SHP77 treated with DMSO at 0.1 percent for 48 hours (cell line): Measurements from ENCODE around the gene MRPS16.
A peak's percentile ranks its signal among the peaks of the same experiment; 100 is the strongest.
"Not testable (repeated sequence)": the region's sequence is repeated elsewhere in the genome, so short reads cannot be mapped to it uniquely, and the experiment has no call there.

ENCODE experiments used
- DNase-seq: peaks from one replicate; lab custom pipeline; 2025; lab: John Stamatoyannopoulos, UW

MRPS16 gene

DNA sequence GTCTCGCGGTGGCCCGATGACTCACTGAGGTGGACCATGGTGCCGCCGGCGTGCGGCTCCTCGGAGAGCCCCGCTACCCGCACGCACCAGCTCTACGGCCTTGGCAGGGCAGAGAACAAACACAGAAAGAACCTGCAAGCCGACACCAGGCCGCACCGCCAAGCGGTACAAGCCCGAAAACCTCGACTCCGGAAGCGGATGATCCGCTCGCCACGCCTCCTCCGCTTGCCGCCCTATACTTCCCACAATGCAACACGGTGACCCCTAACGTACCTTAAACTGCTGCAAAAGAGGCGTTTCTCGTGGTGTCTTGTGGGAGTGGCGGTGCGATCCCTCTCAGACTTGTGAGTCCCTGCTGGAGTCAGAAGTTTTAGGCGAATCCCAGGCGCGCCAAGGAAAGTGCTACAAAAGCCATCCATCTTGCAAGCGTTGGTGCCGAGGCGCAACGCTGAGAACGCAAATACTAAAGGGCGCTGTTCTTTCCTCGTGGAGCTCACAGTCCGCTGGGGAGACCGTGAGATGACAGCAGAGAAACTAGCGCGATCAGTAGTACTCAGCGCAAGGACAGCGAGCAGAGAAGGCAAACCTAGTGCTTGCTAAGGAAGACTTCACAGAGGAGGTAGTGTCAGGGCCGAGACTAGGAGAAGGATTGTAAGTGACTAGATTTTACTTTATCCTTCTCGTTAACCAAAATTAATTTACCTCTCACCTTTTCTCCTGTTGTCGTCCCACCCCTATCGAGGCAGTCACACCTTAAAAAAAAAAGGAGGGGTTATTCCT lies at the start of gene MRPS16:
Gene MRPS16 (minus strand): TSS at position 200 of the 780 bp plus-strand sequence. CDS start 162 bp downstream, at position 38.
- DNase-seq, result peak; percentile 68

- no peak for DNase-seq
These were observed 44.5 kb upstream of the MRPS16 start for GRCh38 chr10:73296946-73297345.

DNA sequence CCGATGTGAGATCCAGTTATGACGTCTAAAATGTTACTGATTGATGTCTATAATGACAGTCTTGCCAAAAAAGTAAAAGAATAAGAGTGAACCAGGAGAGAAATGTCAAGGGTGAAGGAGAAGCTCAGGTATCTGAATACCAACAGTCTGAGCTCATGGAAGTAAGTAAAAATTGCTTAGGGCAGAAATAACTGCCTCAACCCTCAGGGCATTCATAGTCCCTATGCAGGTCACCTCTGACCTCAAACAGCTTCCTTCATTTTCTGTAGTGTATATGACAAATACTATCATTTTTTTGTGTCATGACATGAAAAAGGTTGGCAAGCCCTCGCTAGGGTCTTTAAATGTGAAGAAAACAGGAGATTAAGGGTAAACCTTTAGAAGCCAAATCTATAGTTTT lies 41.0 kb upstream of the MRPS16 start:
- no peak for DNase-seq

GRCh38 chr10:73289958-73290357 lies 37.5 kb upstream of the MRPS16 start:
- no peak for DNase-seq

- DNase-seq, result no peak
These were observed 35.0 kb upstream of the MRPS16 start for GRCh38 chr10:73287441-73287840.

- no peak for DNase-seq
These were observed 28.7 kb upstream of the MRPS16 start for GRCh38 chr10:73281097-73281496.

GRCh38 chr10:73264423-73264822 lies 12.0 kb upstream of the MRPS16 start:
- DNase-seq, result no peak

DNA sequence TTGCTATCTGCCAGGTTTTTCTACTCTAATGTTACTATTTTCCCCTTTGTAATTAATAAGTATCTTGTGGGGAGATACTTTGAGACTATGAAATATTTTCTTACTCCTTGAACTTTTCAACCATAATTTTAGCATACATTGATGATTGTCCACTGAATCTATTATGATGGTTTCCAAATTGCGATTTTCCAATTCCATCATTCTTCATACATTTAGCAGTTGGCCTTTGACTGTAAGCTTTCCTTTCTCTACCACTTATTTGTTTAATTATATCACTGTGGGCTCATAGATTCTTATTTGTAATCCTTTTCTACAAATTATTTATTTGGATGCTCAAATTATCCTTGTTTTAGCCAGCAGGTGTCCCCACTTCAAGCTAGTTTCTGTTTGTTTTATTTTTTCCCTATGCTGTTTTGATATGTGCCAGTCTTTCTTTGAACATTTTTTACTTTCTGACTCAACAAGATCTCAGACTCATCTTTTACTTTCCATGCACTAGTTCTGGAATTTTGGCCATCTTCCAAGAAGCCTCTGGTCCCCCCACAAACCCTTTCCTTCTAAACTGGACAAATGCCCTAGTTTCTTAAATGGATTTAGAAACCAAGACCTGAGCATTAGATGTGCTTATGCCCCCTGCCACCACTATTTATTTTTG lies 11.4 kb upstream of the MRPS16 start:
- no peak for DNase-seq

- DNase-seq, result no peak
These were observed 10.6 kb upstream of the MRPS16 start for GRCh38 chr10:73262880-73263555.

DNA sequence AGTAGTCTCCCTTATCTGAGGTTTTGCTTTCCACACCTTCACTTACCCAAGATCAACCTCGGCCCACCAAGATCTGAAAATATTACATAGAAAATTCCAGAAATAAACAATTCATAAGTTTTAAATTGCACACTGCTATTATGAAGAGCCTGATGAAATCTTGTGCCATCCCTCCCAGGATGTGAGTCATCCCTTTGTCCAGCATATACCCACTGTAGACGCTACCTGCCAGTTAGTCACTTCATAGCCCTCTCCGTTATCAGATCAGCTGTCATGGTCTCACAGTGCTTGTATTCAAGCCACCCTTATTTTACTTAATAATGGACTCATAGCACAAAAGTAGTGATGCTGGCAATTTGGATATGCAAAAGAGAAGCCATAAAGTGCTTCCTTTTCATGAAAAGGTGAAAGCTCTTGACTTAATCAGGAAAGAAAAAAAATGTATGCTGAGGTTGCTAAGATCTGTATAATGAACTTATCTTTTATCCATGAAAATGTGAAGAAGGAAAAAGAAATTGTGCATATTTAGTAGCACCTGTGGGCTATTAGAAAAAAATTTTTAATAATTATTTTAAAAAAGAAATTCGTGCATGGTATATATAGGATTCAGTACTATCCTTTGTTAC lies 9.8 kb upstream of the MRPS16 start:
- no peak for DNase-seq

GRCh38 chr10:73261362-73261995 lies 9.0 kb upstream of the MRPS16 start:
- no peak for DNase-seq

DNA sequence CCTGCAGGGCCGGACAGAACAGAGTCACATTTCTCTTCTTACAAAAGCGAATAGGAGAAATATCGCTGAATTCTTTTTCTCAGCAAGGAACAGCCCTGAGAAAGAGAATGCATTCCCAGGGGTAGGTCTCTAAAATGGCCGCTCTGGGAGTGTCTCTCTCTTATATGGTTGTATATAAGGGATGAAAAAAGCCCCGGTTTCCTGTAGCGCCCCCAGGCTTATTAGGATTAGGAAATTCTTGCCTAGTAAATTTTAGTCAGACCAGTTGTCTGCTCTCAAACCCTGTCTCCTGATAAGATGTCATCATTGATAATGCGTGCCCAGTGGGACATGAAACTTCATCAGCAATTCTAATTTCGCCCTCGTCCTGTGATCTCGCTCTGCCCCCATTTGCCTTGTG lies 6.2 kb upstream of the MRPS16 start:
- DNase-seq, result not testable (repeated sequence)

GRCh38 chr10:73253225-73253555 lies 746 bp upstream of the MRPS16 start:
- DNase-seq, result no peak

- no peak for DNase-seq
These were observed 580 bp downstream of the MRPS16 start for GRCh38 chr10:73251683-73252444.

- DNase-seq, result no peak
These were observed 4.2 kb downstream of the MRPS16 start for GRCh38 chr10:73248259-73248724.

DNA sequence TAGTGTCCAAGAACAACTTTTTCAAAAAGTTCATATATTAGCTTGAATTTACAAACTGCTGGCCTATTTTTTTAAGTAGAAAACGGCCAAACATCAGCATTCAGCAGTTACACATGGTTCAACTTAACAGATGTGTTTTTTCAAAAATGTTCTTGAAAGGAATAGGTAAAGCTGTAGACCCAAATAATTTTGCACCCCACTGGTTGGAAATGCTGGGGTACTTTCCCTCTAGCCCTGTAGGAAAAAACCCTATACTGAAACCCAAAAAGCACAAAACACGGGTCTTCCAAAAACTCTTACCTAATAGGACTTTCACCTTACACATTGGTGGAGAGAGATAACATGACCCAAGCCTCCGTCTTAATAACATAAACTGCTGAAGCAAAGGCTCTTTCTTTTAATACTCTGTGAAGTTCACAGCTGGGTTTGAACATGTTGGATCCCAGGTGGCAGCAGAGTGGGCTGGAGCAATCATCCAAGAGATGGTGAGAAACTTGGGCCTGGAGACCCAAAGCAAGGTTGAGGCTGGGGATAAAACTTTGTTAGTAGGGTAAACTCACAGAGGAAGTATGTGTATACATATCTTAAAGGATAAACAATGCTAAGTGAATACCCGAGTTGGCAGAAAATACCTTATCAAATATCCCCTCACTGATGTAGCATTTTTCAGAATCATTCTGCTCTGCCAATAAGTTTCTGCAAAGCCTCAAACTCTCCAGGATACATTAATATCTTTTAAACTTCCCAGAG lies 4.8 kb downstream of the MRPS16 start:
- no peak for DNase-seq

- DNase-seq, result peak; percentile 58
These were observed 5.6 kb downstream of the MRPS16 start, which contains the start of gene DNAJC9 for GRCh38 chr10:73246646-73247508. DNAJC9 (minus strand) TSS chr10:73247255; CDS start chr10:73247189, 66 bp downstream.

GRCh38 chr10:73246322-73246645 lies 6.2 kb downstream of the MRPS16 start:
- no peak for DNase-seq

DNA sequence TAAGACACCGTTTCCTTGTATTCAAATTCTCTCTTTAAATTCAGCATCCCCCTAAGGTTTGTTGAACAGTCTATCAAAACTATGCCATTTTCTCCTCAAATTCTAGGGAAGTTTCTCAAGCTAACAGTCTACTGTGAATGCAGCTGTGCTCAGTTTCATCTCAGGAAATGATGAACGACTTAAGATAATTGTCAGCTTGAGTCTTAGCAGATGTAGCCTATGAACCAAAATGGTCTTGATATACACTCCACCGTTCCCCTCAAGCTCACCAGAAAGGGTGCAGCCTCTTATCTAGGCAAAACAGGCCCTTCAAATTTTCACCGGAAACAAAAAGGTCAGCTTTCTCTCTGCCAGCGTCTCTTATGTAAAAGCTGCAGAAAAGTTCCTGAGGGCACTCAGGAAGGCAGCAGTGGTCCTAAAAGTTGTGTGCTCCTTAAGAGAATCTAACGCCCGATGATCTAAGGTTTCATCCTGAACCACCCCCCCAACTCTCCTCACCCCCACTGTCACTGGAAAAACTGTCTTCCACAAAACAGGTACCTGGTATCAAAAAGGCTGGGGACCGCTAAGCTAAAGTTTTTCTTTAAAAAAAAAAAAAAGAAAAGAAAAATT lies 7.5 kb downstream of the MRPS16 start:
- DNase-seq, result no peak
